Prostate gland (tissue), 2 donors: ENCODE measurements around the gene FUBP1.

Experiments
- POLR2A ChIP-seq: fragments of 450-650 bp; IDR thresholded peaks from one replicate; pipeline ENCODE4 v1.6.1; 2016; ENCODE audit warnings: antibody characterized with exemption, mild to moderate bottlenecking
- TF ChIP-seq, protein P1 (sequence below), 4 experiments: fragments of 200-600 bp in 2 of 4; fragments of 450-650 bp in 2 of 4; sonication (generic) in 2 of 4; IDR thresholded peaks; 1 replicate in 3 of 4; 2 replicates in 1 of 4; pipeline ENCODE4 v1.5.1; 2016 to 2019; ENCODE audit warnings: antibody characterized with exemption in 4 of 4, mild to moderate bottlenecking in 2 of 4, moderate library complexity in 2 of 4

GRCh38 chr1:78006521-78006920 lies 27.6 kb upstream of the FUBP1 start:
- TF ChIP-seq POLR2A, result no peak
- TF ChIP-seq, protein P1, sequence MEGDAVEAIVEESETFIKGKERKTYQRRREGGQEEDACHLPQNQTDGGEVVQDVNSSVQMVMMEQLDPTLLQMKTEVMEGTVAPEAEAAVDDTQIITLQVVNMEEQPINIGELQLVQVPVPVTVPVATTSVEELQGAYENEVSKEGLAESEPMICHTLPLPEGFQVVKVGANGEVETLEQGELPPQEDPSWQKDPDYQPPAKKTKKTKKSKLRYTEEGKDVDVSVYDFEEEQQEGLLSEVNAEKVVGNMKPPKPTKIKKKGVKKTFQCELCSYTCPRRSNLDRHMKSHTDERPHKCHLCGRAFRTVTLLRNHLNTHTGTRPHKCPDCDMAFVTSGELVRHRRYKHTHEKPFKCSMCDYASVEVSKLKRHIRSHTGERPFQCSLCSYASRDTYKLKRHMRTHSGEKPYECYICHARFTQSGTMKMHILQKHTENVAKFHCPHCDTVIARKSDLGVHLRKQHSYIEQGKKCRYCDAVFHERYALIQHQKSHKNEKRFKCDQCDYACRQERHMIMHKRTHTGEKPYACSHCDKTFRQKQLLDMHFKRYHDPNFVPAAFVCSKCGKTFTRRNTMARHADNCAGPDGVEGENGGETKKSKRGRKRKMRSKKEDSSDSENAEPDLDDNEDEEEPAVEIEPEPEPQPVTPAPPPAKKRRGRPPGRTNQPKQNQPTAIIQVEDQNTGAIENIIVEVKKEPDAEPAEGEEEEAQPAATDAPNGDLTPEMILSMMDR (IDR thresholded peaks at IDR 0.05), result no peak
